Ishikawa (cell line): Measurements from ENCODE around the gene SERPINA1.

Experiments
- EP300 ChIP-seq: IDR thresholded peaks from 2 replicates; pipeline ENCODE4 v1.6.1; 2012; ENCODE audit warnings: borderline replicate concordance
- MAX ChIP-seq: IDR thresholded peaks from 2 replicates; pipeline ENCODE4 v1.6.1; 2012
- RAD21 ChIP-seq: IDR thresholded peaks from 2 replicates; pipeline ENCODE4 v1.6.1; 2012; ENCODE audit warnings: low read depth
- TAF1 ChIP-seq: IDR thresholded peaks from 2 replicates; pipeline ENCODE4 v1.6.1; 2012; ENCODE audit warnings: low read depth, mild to moderate bottlenecking
- TCF12 ChIP-seq: IDR thresholded peaks from 2 replicates; pipeline ENCODE4 v1.6.1; 2012; ENCODE audit warnings: low read depth
- YY1 ChIP-seq: IDR thresholded peaks from 2 replicates; pipeline ENCODE4 v1.6.1; 2012; ENCODE audit warnings: low read depth

- TF ChIP-seq EP300 (no peak), TAF1 (no peak), MAX (no peak), TCF12 (no peak), RAD21 (no peak), YY1 (no peak)
Measured at GRCh38 chr14:94404561-94404960, 16.2 kb upstream of the SERPINA1 start.
